Muscle of leg (tissue), 16 donors: ENCODE data around the gene BOLA2B. TPM values are rescaled to one million over a fixed set of nuclear protein-coding genes. Genes with fewer than 3 reads are reported as not detected.
A peak's percentile ranks its signal among the peaks of the same experiment; 100 is the strongest.
"Not testable (repeated sequence)": the region's sequence is repeated elsewhere in the genome, so short reads cannot be mapped to it uniquely, and the experiment has no call there.

Experiments used
- DNase-seq: peaks from one replicate; pipeline ENCODE4 v3.0.0; 2013
- H3K27ac ChIP-seq: one replicate; pipeline ENCODE4 v1.5.1; 2013; ENCODE audit warnings: mild to moderate bottlenecking, low read length, control low read depth
- H3K27me3 ChIP-seq: one replicate; pipeline ENCODE4 v1.6.1; 2013; ENCODE audit warnings: low read length; ENCODE audit not compliant: control insufficient read depth, insufficient read depth
- H3K36me3 ChIP-seq: one replicate; pipeline ENCODE4 v1.6.1; 2013; ENCODE audit warnings: low read length; ENCODE audit not compliant: control insufficient read depth, insufficient read depth
- H3K4me1 ChIP-seq: one replicate; pipeline ENCODE4 v1.6.1; 2013; ENCODE audit warnings: low read length; ENCODE audit not compliant: control insufficient read depth, insufficient read depth
- H3K4me3 ChIP-seq: one replicate; pipeline ENCODE4 v1.5.1; 2013; ENCODE audit warnings: low read length, control low read depth
- H3K9me3 ChIP-seq: replicated peaks from 2 replicates; pipeline ENCODE4 v1.6.1; 2013; ENCODE audit warnings: low read depth, low read length; ENCODE audit not compliant: control insufficient read depth
- WGBS: methylation state at CpG from one replicate; pipeline ENCODE4 v1.1.5; 2013; ENCODE audit warnings: missing lambda C conversion rate; ENCODE audit not compliant: insufficient coverage; 5-methylcytosine and 5-hydroxymethylcytosine counted together
- long read RNA-seq, 11 donors: transcript quantifications; one replicate each; lab custom pipeline, GENCODE V29; 2026
- polyA plus RNA-seq, 8 donors: library from polyadenylated mRNA; unstranded; fragments of 120-200 nt; gene quantifications; one replicate each; pipeline versions ENCODE4 v1.2.1 to v1.2.3, GENCODE V29; 2013; ENCODE audit warnings: inconsistent platforms in 1 of 8, low replicate concordance in 1 of 8; ENCODE audit not compliant: insufficient read length in 8 of 8, insufficient read depth in 1 of 8
- total RNA-seq: library from RNA; stranded (reverse); fragments of 120-200 nt; gene quantifications from one replicate; pipeline ENCODE4 v1.2.4, GENCODE V29; 2013

BOLA2B gene
- total RNA-seq (81.7 TPM), polyA plus RNA-seq (10 to 100 TPM; 24.0 to 34.6 (median 30.5) TPM)
- long read RNA-seq, donor 1, transcript BOLA2B-201 (3 exons, 1,012 nt): major isoform, 6 of 8 reads
- long read RNA-seq, donor 1, partial matches to known transcripts: 0 of 8 reads
- long read RNA-seq, donor 1, other reads (novel, unspliced or antisense): 0 of 8 reads
- long read RNA-seq, donor 2: 0 reads
- long read RNA-seq, donor 3, transcript BOLA2B-201 (3 exons, 1,012 nt): major isoform, 8 of 8 reads
- long read RNA-seq, donor 3, partial matches to known transcripts: 0 of 8 reads
- long read RNA-seq, donor 3, other reads (novel, unspliced or antisense): 0 of 8 reads
- long read RNA-seq, donor 4, transcript BOLA2B-201 (3 exons, 1,012 nt): major isoform, 12 of 12 reads
- long read RNA-seq, donor 4, partial matches to known transcripts: 0 of 12 reads
- long read RNA-seq, donor 4, other reads (novel, unspliced or antisense): 0 of 12 reads
- long read RNA-seq, donor 5, transcript BOLA2B-201 (3 exons, 1,012 nt): major isoform, 25 of 30 reads
- long read RNA-seq, donor 5, partial matches to known transcripts: 0 of 30 reads
- long read RNA-seq, donor 5, other reads (novel, unspliced or antisense): 0 of 30 reads
- long read RNA-seq, donor 6, transcript BOLA2B-202 (2 exons, 307 nt): minor isoform, 5 of 35 reads
- long read RNA-seq, donor 6, transcript BOLA2B-201 (3 exons, 1,012 nt): major isoform, 28 of 35 reads
- long read RNA-seq, donor 6, partial matches to known transcripts: 0 of 35 reads
- long read RNA-seq, donor 6, other reads (novel, unspliced or antisense): 0 of 35 reads
- long read RNA-seq, donor 7, transcript BOLA2B-201 (3 exons, 1,012 nt): major isoform, 22 of 30 reads
- long read RNA-seq, donor 7, partial matches to known transcripts: 0 of 30 reads
- long read RNA-seq, donor 7, other reads (novel, unspliced or antisense): 5 of 30 reads
- long read RNA-seq, donor 8, transcript BOLA2B-201 (3 exons, 1,012 nt): major isoform, 9 of 13 reads
- long read RNA-seq, donor 8, partial matches to known transcripts: 0 of 13 reads
- long read RNA-seq, donor 8, other reads (novel, unspliced or antisense): 0 of 13 reads
- long read RNA-seq, donor 9, transcript BOLA2B-201 (3 exons, 1,012 nt): major isoform, 14 of 18 reads
- long read RNA-seq, donor 9, partial matches to known transcripts: 0 of 18 reads
- long read RNA-seq, donor 9, other reads (novel, unspliced or antisense): 0 of 18 reads
- long read RNA-seq, donor 10, transcript BOLA2B-201 (3 exons, 1,012 nt): major isoform, 22 of 28 reads
- long read RNA-seq, donor 10, partial matches to known transcripts: 0 of 28 reads
- long read RNA-seq, donor 10, other reads (novel, unspliced or antisense): 0 of 28 reads
- long read RNA-seq, donor 11, transcript BOLA2B-201 (3 exons, 1,012 nt): major isoform, 9 of 10 reads
- long read RNA-seq, donor 11, partial matches to known transcripts: 0 of 10 reads
- long read RNA-seq, donor 11, other reads (novel, unspliced or antisense): 0 of 10 reads

GRCh38 chr16:30193615-30194014, at the start of gene BOLA2B, which contains the start of gene SLX1A:
BOLA2B (minus strand) TSS chr16:30193666; CDS start chr16:30193595, 71 bp downstream.
SLX1A (plus strand) TSS chr16:30193875; CDS start chr16:30194085, 210 bp downstream.
- WGBS: no CpG with 5 or more reads among the region's 34 CpGs
- H3K27ac ChIP-seq, H3K36me3 ChIP-seq, H3K27me3 ChIP-seq, H3K9me3 ChIP-seq, H3K4me1 ChIP-seq, DNase-seq: not testable (repeated sequence)
- peak within 1 kb of the TSS; percentile 25 for H3K4me3 ChIP-seq

GRCh38 chr16:30217082-30217481, 23.6 kb upstream of the BOLA2B start:
- H3K36me3 ChIP-seq, H3K4me1 ChIP-seq, H3K9me3 ChIP-seq, DNase-seq, H3K27me3 ChIP-seq, H3K4me3 ChIP-seq, H3K27ac ChIP-seq: not testable (repeated sequence)
- WGBS: no CpG with 5 or more reads among the region's 5 CpGs

DNA sequence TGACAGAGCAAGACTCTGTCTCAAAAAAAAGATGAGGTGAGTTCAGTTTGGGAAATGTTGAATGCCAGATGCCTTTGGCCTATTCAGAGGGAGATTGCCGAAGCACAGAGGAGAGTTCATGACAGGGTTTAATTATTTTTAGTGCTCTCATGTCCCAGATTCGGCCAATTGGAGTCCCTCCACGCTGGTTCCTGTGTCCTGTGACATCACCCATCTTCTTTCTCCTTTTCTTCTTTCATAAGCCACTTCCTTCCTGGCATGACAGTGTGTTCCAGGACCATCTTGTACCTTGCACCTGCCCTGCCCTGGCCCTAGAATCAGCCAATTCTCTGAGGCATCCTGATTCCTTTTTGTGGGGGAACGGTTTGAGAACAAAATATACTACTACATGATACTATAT, 17.9 kb upstream of the BOLA2B start:
- WGBS: no CpG with 5 or more reads among the region's 4 CpGs
- not testable (repeated sequence) for H3K27me3 ChIP-seq

GRCh38 chr16:30209032-30209431, 15.6 kb upstream of the BOLA2B start:
- not testable (repeated sequence) for H3K4me3 ChIP-seq, H3K27me3 ChIP-seq, H3K4me1 ChIP-seq, H3K27ac ChIP-seq, DNase-seq, H3K36me3 ChIP-seq, H3K9me3 ChIP-seq
- no CpG with 5 or more reads among the region's 6 CpGs for WGBS

More for the DNA sequence above, 17.9 kb upstream of the BOLA2B start:
- not testable (repeated sequence) for H3K4me1 ChIP-seq, H3K36me3 ChIP-seq, H3K4me3 ChIP-seq, H3K9me3 ChIP-seq, H3K27ac ChIP-seq, DNase-seq

- not testable (repeated sequence) for H3K9me3 ChIP-seq, H3K4me3 ChIP-seq, DNase-seq, H3K27me3 ChIP-seq, H3K36me3 ChIP-seq, H3K27ac ChIP-seq, H3K4me1 ChIP-seq
- no CpG with 5 or more reads among the region's 9 CpGs for WGBS
These were observed 13.7 kb upstream of the BOLA2B start for GRCh38 chr16:30207063-30207704.

GRCh38 chr16:30206252-30206651, 12.8 kb upstream of the BOLA2B start:
- H3K4me1 ChIP-seq, H3K9me3 ChIP-seq, H3K27me3 ChIP-seq, H3K4me3 ChIP-seq, DNase-seq, H3K27ac ChIP-seq, H3K36me3 ChIP-seq: not testable (repeated sequence)
- WGBS: no CpG with 5 or more reads among the region's 33 CpGs

DNA sequence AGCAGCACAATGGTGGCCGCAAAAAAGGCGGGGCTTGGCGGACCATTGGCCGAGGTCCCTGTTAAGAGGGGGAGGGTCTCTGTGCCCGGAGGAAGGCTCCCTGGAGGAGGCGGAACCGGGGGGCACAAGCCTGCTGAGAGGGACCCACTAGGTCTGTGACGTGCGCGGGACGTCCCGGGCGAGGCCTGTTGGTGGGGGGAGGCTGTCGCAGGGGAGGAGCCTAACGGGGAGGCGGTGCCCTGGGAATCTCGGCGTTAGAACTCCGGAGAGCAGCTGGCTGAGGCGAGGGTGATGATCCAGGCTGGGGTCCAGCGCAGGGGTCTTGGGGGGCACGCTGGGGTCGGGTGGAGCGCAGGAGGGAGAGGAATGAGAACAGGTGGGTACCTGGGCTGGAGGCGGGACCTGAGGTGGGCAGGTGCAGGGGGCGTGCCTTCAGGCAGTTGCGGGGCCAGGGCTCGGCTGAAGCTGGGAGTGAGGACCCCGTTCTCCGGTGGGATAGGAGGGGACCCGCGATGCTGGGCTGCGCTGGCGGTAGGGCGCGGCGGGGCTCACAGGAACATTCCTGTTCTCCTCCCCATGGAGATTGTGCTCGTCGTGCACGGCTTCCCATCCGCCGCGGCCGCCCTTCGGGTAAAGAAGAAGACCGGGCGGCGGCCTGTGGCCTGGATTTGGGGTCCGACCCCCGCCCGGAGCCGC, 12.2 kb upstream of the BOLA2B start:
- H3K36me3 ChIP-seq, H3K4me1 ChIP-seq, H3K9me3 ChIP-seq, H3K27me3 ChIP-seq, H3K27ac ChIP-seq, DNase-seq: not testable (repeated sequence)
- H3K4me3 ChIP-seq: peak overlapping the region; percentile 25
- WGBS: no CpG with 5 or more reads among the region's 52 CpGs

GRCh38 chr16:30199608-30200343, 6.3 kb upstream of the BOLA2B start:
- not testable (repeated sequence) for DNase-seq, H3K27ac ChIP-seq, H3K4me3 ChIP-seq, H3K36me3 ChIP-seq, H3K4me1 ChIP-seq, H3K27me3 ChIP-seq, H3K9me3 ChIP-seq
- no CpG with 5 or more reads among the region's 15 CpGs for WGBS
